Astrocyte (in vitro differentiated cells and primary cell): ENCODE results near the gene ACAD8.

ENCODE experiments used
- CTCF ChIP-seq: IDR thresholded peaks from 2 replicates; pipeline ENCODE4 v1.5.1; 2011; ENCODE audit warnings: low read depth, mild to moderate bottlenecking, inconsistent platforms, low read length, moderate library complexity; ENCODE audit not compliant: insufficient read depth
- EZH2 ChIP-seq: IDR thresholded peaks from 2 replicates; pipeline ENCODE4 v1.6.1; 2012; ENCODE audit warnings: mild to moderate bottlenecking, low read length, inconsistent platforms; ENCODE audit not compliant: insufficient read depth

GRCh38 chr11:134244593-134244992 lies 8.8 kb upstream of the ACAD8 start:
- TF ChIP-seq CTCF (peak; percentile 27), EZH2 (no peak)
